ENCODE measurements around the gene EIF4ENIF1. TPM values are rescaled to one million over a fixed set of nuclear protein-coding genes. Genes with fewer than 3 reads are reported as not detected.

EIF4ENIF1 gene
- total RNA-seq, 4 donors from 2014 or later: 9.5 to 20.5 (median 16.6) TPM

GRCh38 chr22:31477329-31477728 lies 12.3 kb downstream of the EIF4ENIF1 start:
- DNase-seq (ENCODE audit: low spot score): no peak
- no peak for ATAC-seq (ENCODE audit: low FRiP score)
- TF ChIP-seq, protein P1, sequence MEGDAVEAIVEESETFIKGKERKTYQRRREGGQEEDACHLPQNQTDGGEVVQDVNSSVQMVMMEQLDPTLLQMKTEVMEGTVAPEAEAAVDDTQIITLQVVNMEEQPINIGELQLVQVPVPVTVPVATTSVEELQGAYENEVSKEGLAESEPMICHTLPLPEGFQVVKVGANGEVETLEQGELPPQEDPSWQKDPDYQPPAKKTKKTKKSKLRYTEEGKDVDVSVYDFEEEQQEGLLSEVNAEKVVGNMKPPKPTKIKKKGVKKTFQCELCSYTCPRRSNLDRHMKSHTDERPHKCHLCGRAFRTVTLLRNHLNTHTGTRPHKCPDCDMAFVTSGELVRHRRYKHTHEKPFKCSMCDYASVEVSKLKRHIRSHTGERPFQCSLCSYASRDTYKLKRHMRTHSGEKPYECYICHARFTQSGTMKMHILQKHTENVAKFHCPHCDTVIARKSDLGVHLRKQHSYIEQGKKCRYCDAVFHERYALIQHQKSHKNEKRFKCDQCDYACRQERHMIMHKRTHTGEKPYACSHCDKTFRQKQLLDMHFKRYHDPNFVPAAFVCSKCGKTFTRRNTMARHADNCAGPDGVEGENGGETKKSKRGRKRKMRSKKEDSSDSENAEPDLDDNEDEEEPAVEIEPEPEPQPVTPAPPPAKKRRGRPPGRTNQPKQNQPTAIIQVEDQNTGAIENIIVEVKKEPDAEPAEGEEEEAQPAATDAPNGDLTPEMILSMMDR (IDR thresholded peaks at IDR 0.05): no peak

GRCh38 chr22:31475800-31476199 lies 13.8 kb downstream of the EIF4ENIF1 start:
- no peak for ATAC-seq (ENCODE audit: low FRiP score)
- TF ChIP-seq, protein P1 (IDR thresholded peaks at IDR 0.05): no peak
- no peak for DNase-seq (ENCODE audit: low spot score)

- ATAC-seq (ENCODE audit: low FRiP score) (no peak), DNase-seq (ENCODE audit: low spot score) (no peak)
- TF ChIP-seq, protein P1 (IDR thresholded peaks at IDR 0.05): no peak
Observed at GRCh38 chr22:31474743-31475142, 14.9 kb downstream of the EIF4ENIF1 start.

DNA sequence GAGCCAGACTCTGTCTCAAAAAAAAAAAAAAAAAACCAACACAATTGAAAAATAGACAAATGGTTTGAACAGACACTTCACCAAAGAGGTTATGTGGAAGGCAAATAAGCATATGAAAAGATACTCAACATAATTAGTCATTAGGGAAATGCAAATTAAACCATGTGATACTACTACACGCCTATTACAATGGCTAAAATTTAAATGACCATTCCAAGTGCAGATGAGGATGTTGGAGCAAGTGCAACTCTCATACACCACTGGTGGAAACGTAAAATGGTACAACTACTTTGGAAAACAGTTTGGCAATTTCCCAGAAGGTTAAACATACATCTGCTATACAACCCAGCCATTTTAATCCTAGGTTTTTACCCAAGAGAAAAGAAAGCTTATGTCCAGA lies 24.3 kb downstream of the EIF4ENIF1 start:
- DNase-seq (ENCODE audit: low spot score) (no peak), ATAC-seq (ENCODE audit: low FRiP score) (no peak)
- TF ChIP-seq, protein P1 (IDR thresholded peaks at IDR 0.05): no peak

DNA sequence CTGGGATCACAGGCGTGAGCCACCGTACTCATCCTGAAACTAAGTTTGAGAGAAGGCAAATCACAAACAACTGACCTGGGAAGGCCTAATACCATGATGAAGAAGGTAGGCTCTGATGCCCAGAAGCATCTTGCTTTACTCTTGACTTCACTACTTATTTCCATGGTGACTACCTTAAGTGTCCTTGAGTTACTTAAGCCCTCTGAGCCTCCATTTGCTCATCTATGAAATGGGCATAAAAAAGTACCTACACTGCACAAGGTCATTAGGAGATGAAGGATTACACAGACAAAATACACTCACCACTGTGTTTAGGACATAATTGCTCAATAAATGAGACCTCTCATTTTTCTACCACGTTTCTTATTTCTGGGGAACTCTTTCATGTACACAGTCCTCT lies 27.9 kb downstream of the EIF4ENIF1 start:
- TF ChIP-seq, protein P1 (IDR thresholded peaks at IDR 0.05): no peak
- no peak for ATAC-seq (ENCODE audit: low FRiP score)
- DNase-seq (ENCODE audit: low spot score): no peak

DNA sequence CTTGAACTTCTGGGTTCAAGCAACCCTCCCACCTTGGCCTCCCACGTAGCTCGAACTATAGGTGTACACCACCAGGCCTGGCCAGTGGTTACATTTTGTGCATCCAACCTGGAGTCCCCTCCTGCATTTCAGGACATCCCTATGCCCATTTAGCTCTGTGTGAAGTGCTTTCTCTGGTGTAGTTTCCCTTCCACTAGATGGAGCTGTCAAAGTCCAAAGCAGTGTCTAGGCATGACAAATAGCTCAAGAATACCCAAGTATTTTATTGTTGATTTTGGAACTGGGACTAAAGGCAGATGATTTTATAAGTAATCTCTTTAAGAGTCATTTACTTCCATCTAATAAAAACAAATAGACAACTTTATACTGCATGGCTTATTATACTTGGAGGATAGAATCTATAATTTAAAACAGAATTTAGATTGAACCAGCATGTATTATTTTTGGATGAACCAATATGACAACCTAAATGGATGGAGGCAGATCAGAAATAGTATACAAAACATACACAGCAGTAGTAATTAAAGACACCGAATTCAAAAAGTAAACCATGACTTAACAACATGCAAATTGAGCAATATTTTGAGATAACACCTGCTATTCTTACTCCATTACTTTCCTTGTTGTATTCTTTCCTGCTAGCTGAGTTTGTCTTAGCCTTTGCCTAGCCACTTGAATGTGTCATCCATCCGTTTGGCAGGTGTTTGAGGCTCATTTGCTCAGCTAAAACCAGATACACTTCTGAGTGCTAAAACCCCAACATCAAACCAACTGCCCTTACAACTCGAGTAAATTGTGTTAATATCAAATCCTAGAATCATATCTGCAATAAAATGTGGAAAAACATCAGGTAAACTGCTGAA lies 37.7 kb downstream of the EIF4ENIF1 start:
- no peak for DNase-seq (ENCODE audit: low spot score)
- TF ChIP-seq, protein P1 (IDR thresholded peaks at IDR 0.05): no peak
- no peak for ATAC-seq (ENCODE audit: low FRiP score)

GRCh38 chr22:31449506-31449905 lies 40.1 kb downstream of the EIF4ENIF1 start:
- ATAC-seq (ENCODE audit: low FRiP score): no peak
- TF ChIP-seq, protein P1 (IDR thresholded peaks at IDR 0.05): no peak
- DNase-seq (ENCODE audit: low spot score): no peak

Measured in omental fat pad (tissue), 4 donors.